ENCODE measurements around the gene TUBA1C.
"Not testable (repeated sequence)": the region's sequence is repeated elsewhere in the genome, so short reads cannot be mapped to it uniquely, and the experiment has no call there.

GRCh38 chr12:49282740-49283375 lies 18.0 kb downstream of the TUBA1C start:
- TF ChIP-seq, protein P1, sequence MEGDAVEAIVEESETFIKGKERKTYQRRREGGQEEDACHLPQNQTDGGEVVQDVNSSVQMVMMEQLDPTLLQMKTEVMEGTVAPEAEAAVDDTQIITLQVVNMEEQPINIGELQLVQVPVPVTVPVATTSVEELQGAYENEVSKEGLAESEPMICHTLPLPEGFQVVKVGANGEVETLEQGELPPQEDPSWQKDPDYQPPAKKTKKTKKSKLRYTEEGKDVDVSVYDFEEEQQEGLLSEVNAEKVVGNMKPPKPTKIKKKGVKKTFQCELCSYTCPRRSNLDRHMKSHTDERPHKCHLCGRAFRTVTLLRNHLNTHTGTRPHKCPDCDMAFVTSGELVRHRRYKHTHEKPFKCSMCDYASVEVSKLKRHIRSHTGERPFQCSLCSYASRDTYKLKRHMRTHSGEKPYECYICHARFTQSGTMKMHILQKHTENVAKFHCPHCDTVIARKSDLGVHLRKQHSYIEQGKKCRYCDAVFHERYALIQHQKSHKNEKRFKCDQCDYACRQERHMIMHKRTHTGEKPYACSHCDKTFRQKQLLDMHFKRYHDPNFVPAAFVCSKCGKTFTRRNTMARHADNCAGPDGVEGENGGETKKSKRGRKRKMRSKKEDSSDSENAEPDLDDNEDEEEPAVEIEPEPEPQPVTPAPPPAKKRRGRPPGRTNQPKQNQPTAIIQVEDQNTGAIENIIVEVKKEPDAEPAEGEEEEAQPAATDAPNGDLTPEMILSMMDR (IDR thresholded peaks at IDR 0.05; ENCODE audit: low read length), result not testable (repeated sequence)
- not testable (repeated sequence) for TF ChIP-seq EZH2 (optimal IDR thresholded peaks at IDR 0.05; ENCODE audit: low read depth, low read length)
